Measurements from ENCODE around the gene IFI30. TPM values are rescaled to one million over a fixed set of nuclear protein-coding genes. Genes with fewer than 3 reads are reported as not detected.
A peak's percentile ranks its signal among the peaks of the same experiment; 100 is the strongest.

Gene IFI30
- total RNA-seq, 1 experiment from 2014 or later: 35.8 TPM

GRCh38 chr19:18159810-18160209 is 13.8 kb upstream of the IFI30 start:
- Histone ChIP-seq H3K4me2 (no peak overlapping the region), H2AFZ (no peak overlapping the region), H3K27me3 (ENCODE audit: insufficient read depth, low read depth) (no peaks in the 10 kb centered on the region), H3K36me3 (ENCODE audit: low read depth) (peaks cover 21% of the 10 kb centered on the region; the same call in 1 of the 2 replicates), H3K4me3 (no peak overlapping the region), H3K9me2 (ENCODE audit: insufficient read depth) (no peaks in the 10 kb centered on the region), H3K79me2 (ENCODE audit: low read depth) (peaks cover 22% of the 10 kb centered on the region), H4K20me1 (ENCODE audit: insufficient read depth) (peaks cover 33% of the 10 kb centered on the region), H3K27ac (no peak overlapping the region), H3K9me3 (ENCODE audit: insufficient read depth, low read depth) (no peaks in the 10 kb centered on the region), H3K4me1 (replicated peaks; ENCODE audit: insufficient read depth) (peaks cover 4% of the 10 kb centered on the region; the same call in 1 of the 2 replicates), H3F3A (ENCODE audit: insufficient read depth, low read depth) (peaks cover 48% of the 10 kb centered on the region)
- BruUV-seq (replicated peaks): no TSS peak
- TF ChIP-seq EZH2 (IDR thresholded peaks at IDR 0.05; ENCODE audit: low read depth) (no peak), CTCF (conservative IDR thresholded peaks at IDR 0.05) (no peak)
- intact Hi-C loops (cut with micrococcal nuclease; ENCODE audit: unreplicated experiment): loop anchor here (5.0 kb wide), 1 partner anchor 153 kb away; the partner anchor contains the start of gene ARRDC2
- CTCF ChIA-PET: no interaction called here
- no peak for DNase-seq
- POLR2A ChIA-PET (ENCODE audit: unreplicated experiment): no interaction called here

- H3K27me3 ChIP-seq (ENCODE audit: insufficient read depth, low read depth): no peaks in the 10 kb centered on the region
- TF ChIP-seq CTCF (conservative IDR thresholded peaks at IDR 0.05) (peak; percentile 34; the same call in 1 of the 2 replicates), EZH2 (IDR thresholded peaks at IDR 0.05; ENCODE audit: low read depth) (no peak)
- H3K4me3 ChIP-seq: no peak overlapping the region
- ChIA-PET POLR2A (ENCODE audit: unreplicated experiment) (interaction anchor here (0.6 kb wide), 1 partner anchor 151 kb away, joined by 4 read pairs; no protein-coding TSS in a partner anchor), CTCF (interaction anchor here (0.5 to 0.6 kb wide), 4 partner anchors 11 to 429 kb away, joined by 4 to 6 read pairs (median 4); no protein-coding TSS in a partner anchor)
- H3F3A ChIP-seq (ENCODE audit: insufficient read depth, low read depth): peaks cover 49% of the 10 kb centered on the region
- H3K9me3 ChIP-seq (ENCODE audit: insufficient read depth, low read depth): no peaks in the 10 kb centered on the region
- peak overlapping the region; percentile 38; the same call in 1 of the 2 replicates for H3K4me2 ChIP-seq
- peaks cover 14% of the 10 kb centered on the region for H3K79me2 ChIP-seq (ENCODE audit: low read depth)
- intact Hi-C loops (cut with micrococcal nuclease; ENCODE audit: unreplicated experiment): no loop called here
- no peak overlapping the region for H2AFZ ChIP-seq
- peaks cover 22% of the 10 kb centered on the region; the same call in 1 of the 2 replicates for H3K36me3 ChIP-seq (ENCODE audit: low read depth)
- no peaks in the 10 kb centered on the region for H3K9me2 ChIP-seq (ENCODE audit: insufficient read depth)
- no peak for DNase-seq
- peaks cover 26% of the 10 kb centered on the region for H4K20me1 ChIP-seq (ENCODE audit: insufficient read depth)
- BruUV-seq (replicated peaks): no TSS peak
- H3K4me1 ChIP-seq (replicated peaks; ENCODE audit: insufficient read depth): peaks cover 4% of the 10 kb centered on the region; the same call in 1 of the 2 replicates
- H3K27ac ChIP-seq: no peak overlapping the region
These were observed 13.1 kb upstream of the IFI30 start for GRCh38 chr19:18160493-18160970.

GRCh38 chr19:18160971-18161635 is 12.5 kb upstream of the IFI30 start:
- H2AFZ ChIP-seq: no peak overlapping the region
- H3K27ac ChIP-seq: no peak overlapping the region
- ChIA-PET CTCF (interaction anchor here (0.5 to 0.8 kb wide), 5 partner anchors 11 to 429 kb away, joined by 3 to 6 read pairs (median 4); no protein-coding TSS in a partner anchor), POLR2A (ENCODE audit: unreplicated experiment) (interaction anchor here (0.5 to 0.6 kb wide), 2 partner anchors 80 to 152 kb away, joined by 4 to 14 read pairs; no protein-coding TSS in a partner anchor)
- no peaks in the 10 kb centered on the region for H3K9me3 ChIP-seq (ENCODE audit: insufficient read depth, low read depth)
- no peaks in the 10 kb centered on the region for H3K9me2 ChIP-seq (ENCODE audit: insufficient read depth)
- peaks cover 4% of the 10 kb centered on the region; the same call in 1 of the 2 replicates for H3K4me1 ChIP-seq (replicated peaks; ENCODE audit: insufficient read depth)
- peaks cover 28% of the 10 kb centered on the region for H4K20me1 ChIP-seq (ENCODE audit: insufficient read depth)
- no peak overlapping the region for H3K4me3 ChIP-seq
- peaks cover 24% of the 10 kb centered on the region; the same call in 1 of the 2 replicates for H3K36me3 ChIP-seq (ENCODE audit: low read depth)
- DNase-seq: peak in 1 of 2 experiments; percentile 79
- peaks cover 54% of the 10 kb centered on the region for H3F3A ChIP-seq (ENCODE audit: insufficient read depth, low read depth)
- intact Hi-C loops (cut with micrococcal nuclease; ENCODE audit: unreplicated experiment): no loop called here
- H3K79me2 ChIP-seq (ENCODE audit: low read depth): peaks cover 9% of the 10 kb centered on the region
- TF ChIP-seq CTCF (conservative IDR thresholded peaks at IDR 0.05) (peak; percentile 25; the same call in 1 of the 2 replicates), EZH2 (IDR thresholded peaks at IDR 0.05; ENCODE audit: low read depth) (no peak)
- H3K27me3 ChIP-seq (ENCODE audit: insufficient read depth, low read depth): no peaks in the 10 kb centered on the region
- H3K4me2 ChIP-seq: peak overlapping the region; percentile 38; the same call in 1 of the 2 replicates
- BruUV-seq (replicated peaks): no TSS peak
